ENCODE measurements around the gene BCAS1.

DNA sequence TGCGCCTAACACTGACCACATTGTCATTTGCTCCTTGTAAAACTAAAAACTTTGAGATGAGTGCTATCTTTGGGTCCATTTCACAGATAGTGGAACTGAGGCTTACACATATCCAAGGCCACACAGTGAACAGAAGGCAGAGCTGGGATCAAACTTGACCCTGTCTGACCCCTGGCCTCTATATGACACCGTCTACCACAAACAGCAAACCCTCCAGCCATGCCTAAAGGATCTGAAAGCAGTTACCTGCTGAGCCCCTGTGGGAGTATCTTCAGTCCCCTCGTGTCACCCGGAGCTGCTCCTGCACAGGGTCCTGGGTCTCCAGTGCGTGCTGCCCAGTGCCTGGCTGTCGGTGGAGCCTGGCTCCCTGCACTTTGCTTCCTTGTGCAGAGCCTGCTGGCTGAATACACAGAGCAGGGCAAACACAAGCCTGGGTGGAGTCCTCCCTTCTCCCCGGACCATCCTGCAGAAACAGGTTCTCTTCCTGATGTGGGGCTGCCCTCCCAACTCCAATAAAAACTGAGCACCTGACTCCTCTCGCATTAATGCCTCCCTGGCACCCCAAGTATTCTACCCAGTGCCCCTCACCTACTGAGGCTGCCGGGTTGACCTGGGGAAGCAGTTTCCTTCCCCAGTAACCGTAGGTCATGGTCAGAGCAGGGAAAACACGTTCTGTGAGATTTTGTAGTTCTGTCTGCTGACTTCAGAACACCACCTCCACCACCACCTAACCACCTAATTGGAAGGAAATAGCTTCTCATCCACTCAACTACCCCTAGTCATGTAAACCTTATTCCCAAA is at the start of gene BCAS1:
- TF ChIP-seq POLR2A (IDR thresholded peaks at IDR 0.05; ENCODE audit: low read length) (no peak), GATA1 (IDR thresholded peaks at IDR 0.05; ENCODE audit: low read depth, low read length) (no peak)

Measured in erythroblast (primary cell).